Smooth muscle cell (in vitro differentiated cells): ENCODE results near the gene CCR9. TPM values are rescaled to one million over a fixed set of nuclear protein-coding genes. Genes with fewer than 3 reads are reported as not detected.

Source experiments
- DNase-seq: peaks from one replicate; lab custom pipeline; 2025; ENCODE audit not compliant: unreplicated experiment; lab: John Stamatoyannopoulos, UW
- H2AFZ ChIP-seq: fragments of 200-600 bp; sonication (generic); 2 replicates; pipeline ENCODE4 v1.6.0; 2016; ENCODE audit warnings: antibody characterized with exemption, low read depth, mild to moderate bottlenecking
- H3F3A ChIP-seq: fragments of 200-600 bp; sonication (generic); 2 replicates; pipeline ENCODE4 v1.6.0; 2017; ENCODE audit warnings: antibody characterized with exemption, low read depth
- H3K27ac ChIP-seq: fragments of 200-600 bp; sonication (generic); 2 replicates; pipeline ENCODE4 v1.5.1; 2016; ENCODE audit warnings: low read depth, mild to moderate bottlenecking
- H3K27me3 ChIP-seq: fragments of 200-600 bp; sonication (generic); 2 replicates; pipeline ENCODE4 v1.6.1; 2016; ENCODE audit warnings: low read depth, mild to moderate bottlenecking
- H3K36me3 ChIP-seq: fragments of 200-600 bp; sonication (generic); 2 replicates; pipeline ENCODE4 v1.5.1; 2016; ENCODE audit warnings: low read depth
- H3K4me1 ChIP-seq: fragments of 200-600 bp; sonication (generic); 2 replicates; pipeline ENCODE4 v1.5.1; 2016; ENCODE audit warnings: low read depth
- H3K4me2 ChIP-seq: fragments of 200-600 bp; sonication (generic); 2 replicates; pipeline ENCODE4 v1.6.0; 2016; ENCODE audit warnings: mild to moderate bottlenecking
- H3K4me3 ChIP-seq: fragments of 200-600 bp; sonication (generic); 2 replicates; pipeline ENCODE4 v1.5.1; 2016; ENCODE audit warnings: mild to moderate bottlenecking
- H3K79me2 ChIP-seq: fragments of 200-600 bp; sonication (generic); 2 replicates; pipeline ENCODE4 v1.6.0; 2016; ENCODE audit warnings: low read depth, mild to moderate bottlenecking
- H3K9ac ChIP-seq: fragments of 200-600 bp; sonication (generic); 2 replicates; pipeline ENCODE4 v1.6.0; 2016; ENCODE audit warnings: low read depth
- H3K9me3 ChIP-seq: fragments of 200-600 bp; sonication (generic); replicated peaks from 2 replicates; pipeline ENCODE4 v1.5.1; 2016; ENCODE audit warnings: low read depth
- H4K20me1 ChIP-seq: fragments of 200-600 bp; sonication (generic); 2 replicates; pipeline ENCODE4 v1.6.0; 2016; ENCODE audit warnings: low read depth
- WGBS: methylation state at CpG from one replicate; pipeline ENCODE4 v1.1.7; 2016; ENCODE audit warnings: low lambda C conversion rate; 5-methylcytosine and 5-hydroxymethylcytosine counted together
- polyA plus RNA-seq: library from polyadenylated mRNA; unstranded; fragments of >200 nt; fragmentation: Nextera tagmentation; extraction: Ambion mirVana; gene quantifications from 2 replicates; pipeline ENCODE4 v1.2.1, GENCODE V29; 2016
- total RNA-seq: library from RNA; depleted of rRNA; stranded (reverse); fragments of >200 nt; gene quantifications from 2 replicates; pipeline ENCODE4 v1.2.3, GENCODE V29; 2014
- TF ChIP-seq, protein P1 (sequence below): fragments of 200-600 bp; sonication (generic); IDR thresholded peaks from 2 replicates; pipeline ENCODE4 v1.5.1; 2017; ENCODE audit warnings: borderline replicate concordance, mild to moderate bottlenecking, antibody characterized with exemption; ENCODE audit not compliant: insufficient read depth, poor library complexity, severe bottlenecking

Gene CCR9
- total and polyA plus RNA-seq, 2 experiments from 2014 or later, result not detected

DNA sequence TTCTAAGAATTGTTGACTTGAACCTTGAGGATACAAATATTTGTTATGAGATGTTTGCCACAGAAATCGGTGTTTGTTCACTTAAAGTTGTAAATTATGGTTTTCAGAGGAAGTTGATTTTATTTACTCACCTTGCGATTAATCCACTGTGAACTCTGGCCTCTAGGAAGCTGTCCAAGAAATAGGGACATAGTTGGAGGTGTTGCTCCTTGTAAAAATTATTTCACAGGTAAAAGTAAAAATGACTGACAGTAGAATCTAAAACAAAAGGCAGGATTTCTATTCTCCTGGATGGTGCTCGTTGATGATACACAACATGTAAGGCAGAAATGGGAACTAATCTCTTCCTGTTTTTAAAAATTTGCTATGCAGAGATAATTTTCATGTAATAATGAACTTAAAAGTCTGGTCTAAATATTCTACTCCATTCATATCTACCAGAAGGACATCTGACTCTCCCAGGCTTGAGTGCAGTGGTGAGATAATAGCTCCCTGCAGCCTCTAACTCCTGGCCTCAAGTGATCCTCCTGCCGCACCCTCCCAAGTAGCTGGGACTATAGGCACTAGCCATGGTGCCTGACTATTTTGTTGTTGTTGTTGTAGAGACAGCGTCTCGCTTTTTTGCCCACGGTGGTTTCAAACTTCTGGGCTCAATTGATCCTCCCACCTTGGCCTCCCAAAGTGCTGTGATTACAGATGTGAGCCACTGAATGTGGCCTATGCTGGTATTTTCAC, 27.4 kb upstream of the CCR9 start:
- Histone ChIP-seq H3K4me2 (no peak overlapping the region), H2AFZ (no peak overlapping the region), H3F3A (no peaks in the 10 kb centered on the region), H3K9ac (no peak overlapping the region), H3K27me3 (peaks cover 25% of the 10 kb centered on the region), H3K9me3 (no peaks in the 10 kb centered on the region), H3K4me3 (no peak overlapping the region), H3K36me3 (no peaks in the 10 kb centered on the region), H3K27ac (no peak overlapping the region), H4K20me1 (no peaks in the 10 kb centered on the region), H3K79me2 (no peaks in the 10 kb centered on the region), H3K4me1 (no peaks in the 10 kb centered on the region)
- no peak for DNase-seq
- TF ChIP-seq, protein P1, sequence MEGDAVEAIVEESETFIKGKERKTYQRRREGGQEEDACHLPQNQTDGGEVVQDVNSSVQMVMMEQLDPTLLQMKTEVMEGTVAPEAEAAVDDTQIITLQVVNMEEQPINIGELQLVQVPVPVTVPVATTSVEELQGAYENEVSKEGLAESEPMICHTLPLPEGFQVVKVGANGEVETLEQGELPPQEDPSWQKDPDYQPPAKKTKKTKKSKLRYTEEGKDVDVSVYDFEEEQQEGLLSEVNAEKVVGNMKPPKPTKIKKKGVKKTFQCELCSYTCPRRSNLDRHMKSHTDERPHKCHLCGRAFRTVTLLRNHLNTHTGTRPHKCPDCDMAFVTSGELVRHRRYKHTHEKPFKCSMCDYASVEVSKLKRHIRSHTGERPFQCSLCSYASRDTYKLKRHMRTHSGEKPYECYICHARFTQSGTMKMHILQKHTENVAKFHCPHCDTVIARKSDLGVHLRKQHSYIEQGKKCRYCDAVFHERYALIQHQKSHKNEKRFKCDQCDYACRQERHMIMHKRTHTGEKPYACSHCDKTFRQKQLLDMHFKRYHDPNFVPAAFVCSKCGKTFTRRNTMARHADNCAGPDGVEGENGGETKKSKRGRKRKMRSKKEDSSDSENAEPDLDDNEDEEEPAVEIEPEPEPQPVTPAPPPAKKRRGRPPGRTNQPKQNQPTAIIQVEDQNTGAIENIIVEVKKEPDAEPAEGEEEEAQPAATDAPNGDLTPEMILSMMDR, result no peak
- 85% methylated on average over 7 of the region's 7 CpGs for WGBS

DNA sequence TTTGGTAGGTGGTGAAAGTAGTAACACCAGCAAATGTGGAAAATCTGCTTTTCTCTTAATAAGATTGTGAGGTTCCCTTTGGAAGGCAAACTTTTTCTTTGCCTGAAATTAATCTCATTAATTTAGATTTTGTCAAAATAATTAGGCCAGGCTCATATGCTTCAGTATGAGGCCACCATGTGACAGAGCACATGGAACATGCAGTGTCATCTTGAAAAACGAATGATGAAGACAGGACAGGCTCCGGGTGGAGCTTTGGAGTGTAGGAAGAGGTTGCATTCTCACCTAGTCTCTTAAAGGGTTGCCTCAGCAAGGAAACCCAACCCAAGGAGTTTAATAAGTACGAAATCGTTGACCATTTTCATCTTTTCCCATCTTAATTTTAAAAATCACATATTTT, 25.9 kb upstream of the CCR9 start:
- Histone ChIP-seq H3K4me2 (no peak overlapping the region), H3F3A (no peaks in the 10 kb centered on the region), H2AFZ (no peak overlapping the region), H3K79me2 (no peaks in the 10 kb centered on the region), H3K9ac (no peak overlapping the region), H3K4me1 (no peaks in the 10 kb centered on the region), H3K4me3 (no peak overlapping the region), H3K36me3 (no peaks in the 10 kb centered on the region), H4K20me1 (no peaks in the 10 kb centered on the region), H3K27me3 (peaks cover 23% of the 10 kb centered on the region), H3K9me3 (no peaks in the 10 kb centered on the region), H3K27ac (no peak overlapping the region)
- TF ChIP-seq, protein P1, result no peak
- 84% methylated on average over 4 of the region's 4 CpGs for WGBS
- DNase-seq, result no peak

DNA sequence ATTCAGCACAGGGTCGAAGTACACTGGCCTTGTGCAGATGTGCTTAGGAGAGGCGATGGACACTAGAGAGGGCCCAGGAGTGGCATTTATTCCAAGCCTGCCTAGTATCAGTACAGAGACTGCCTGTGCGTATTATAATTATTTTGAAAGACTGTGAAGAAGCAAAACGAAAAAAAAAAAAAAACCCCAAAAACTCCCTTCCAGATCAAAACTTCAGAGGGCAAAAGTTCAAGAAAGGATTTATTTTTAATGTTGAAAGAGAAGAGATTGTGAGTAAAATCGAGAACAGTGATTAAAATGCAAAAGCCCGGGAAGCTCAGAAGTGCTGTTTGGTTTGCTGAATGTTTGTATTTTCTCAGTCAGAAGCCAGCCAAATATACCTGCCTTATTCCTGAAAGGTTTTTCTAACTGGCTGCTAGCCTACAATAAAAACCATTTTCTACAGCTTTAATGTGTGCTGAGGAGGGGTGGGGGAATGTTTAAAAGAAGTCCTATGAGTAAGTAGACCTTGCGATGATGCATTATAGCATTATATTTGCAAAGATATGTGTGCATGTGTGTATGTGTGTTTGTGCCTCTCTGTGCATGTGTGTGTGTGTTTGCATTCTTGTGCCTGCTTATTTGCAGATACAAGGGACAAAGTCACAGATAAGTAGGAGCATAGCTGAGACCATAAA, 25.2 kb upstream of the CCR9 start:
- Histone ChIP-seq H3F3A (no peaks in the 10 kb centered on the region), H3K4me3 (no peak overlapping the region), H3K4me1 (no peaks in the 10 kb centered on the region), H3K36me3 (no peaks in the 10 kb centered on the region), H4K20me1 (no peaks in the 10 kb centered on the region), H3K79me2 (no peaks in the 10 kb centered on the region), H3K27me3 (peaks cover 28% of the 10 kb centered on the region), H3K9me3 (no peaks in the 10 kb centered on the region), H3K27ac (no peak overlapping the region), H3K4me2 (no peak overlapping the region), H2AFZ (no peak overlapping the region), H3K9ac (no peak overlapping the region)
- TF ChIP-seq, protein P1, result no peak
- no peak for DNase-seq
- WGBS, result 68% methylated on average over 7 of the region's 7 CpGs
